Thyroid gland (tissue), 4 donors: ENCODE results near the gene PTPRB.

Source experiments
- CTCF ChIP-seq, 6 experiments: fragments of 200-600 bp in 3 of 6; fragments of 450-650 bp in 3 of 6; sonication (generic) in 3 of 6; IDR thresholded peaks; one replicate each; pipeline ENCODE4 v1.5.1; 2016 to 2019; ENCODE audit warnings: antibody characterized with exemption in 6 of 6, mild to moderate bottlenecking in 2 of 6, inconsistent platforms in 1 of 6, moderate library complexity in 1 of 6
- POLR2A ChIP-seq, 2 donors: fragments of 450-650 bp; IDR thresholded peaks; one replicate each; pipeline ENCODE4 v1.6.1; 2017; ENCODE audit warnings: antibody characterized with exemption in 2 of 2, mild to moderate bottlenecking in 2 of 2, moderate library complexity in 1 of 2

GRCh38 chr12:70485704-70486103 is 151.5 kb downstream of the PTPRB start:
- TF ChIP-seq CTCF (IDR thresholded peaks at IDR 0.05), result no peak
- no peak for TF ChIP-seq POLR2A (IDR thresholded peaks at IDR 0.05)
